DOHH2 (cell line): ENCODE measurements around the gene ARHGAP8.

Experiments used
- H3F3A ChIP-seq: fragments of 200-600 bp; sonication (generic), shearing (Covaris generic); 2 replicates; pipeline ENCODE4 v1.6.0; 2016; ENCODE audit warnings: antibody characterized with exemption, mild to moderate bottlenecking; ENCODE audit not compliant: control insufficient read depth, insufficient read depth
- H3K27ac ChIP-seq: fragments of 200-600 bp; sonication (generic); 2 replicates; pipeline ENCODE4 v1.5.1; 2014; ENCODE audit warnings: low read depth, mild to moderate bottlenecking, low read length, moderate library complexity
- H3K27me3 ChIP-seq: fragments of 200-600 bp; sonication (generic); 2 replicates; pipeline ENCODE4 v1.6.1; 2014; ENCODE audit warnings: mild to moderate bottlenecking, low read length, mixed read lengths; ENCODE audit not compliant: control insufficient read depth
- H3K36me3 ChIP-seq: fragments of 200-600 bp; sonication (generic); 2 replicates; pipeline ENCODE4 v1.6.1; 2014; ENCODE audit warnings: mild to moderate bottlenecking, low read length, moderate library complexity, mixed read lengths; ENCODE audit not compliant: control insufficient read depth
- H3K4me1 ChIP-seq: fragments of 200-600 bp; sonication (generic); 2 replicates; pipeline ENCODE4 v1.6.1; 2014; ENCODE audit warnings: mild to moderate bottlenecking, low read length, mixed read lengths; ENCODE audit not compliant: control insufficient read depth
- H3K4me2 ChIP-seq: fragments of 200-600 bp; sonication (generic); 2 replicates; pipeline ENCODE4 v1.6.0; 2014; ENCODE audit warnings: mild to moderate bottlenecking, low read length, moderate library complexity
- H3K4me3 ChIP-seq: fragments of 200-600 bp; sonication (generic); 2 replicates; pipeline ENCODE4 v1.5.1; 2014; ENCODE audit warnings: mild to moderate bottlenecking, low read length, mixed read lengths
- H3K79me2 ChIP-seq: fragments of 200-600 bp; sonication (generic); 2 replicates; pipeline ENCODE4 v1.6.1; 2014; ENCODE audit warnings: mild to moderate bottlenecking, low read length, mixed read lengths; ENCODE audit not compliant: control insufficient read depth
- H3K9me2 ChIP-seq: fragments of 200-600 bp; sonication (generic); replicated peaks from 2 replicates; pipeline ENCODE4 v1.6.1; 2014; ENCODE audit warnings: mild to moderate bottlenecking, low read length, mixed read lengths; ENCODE audit not compliant: control insufficient read depth
- H3K9me3 ChIP-seq: fragments of 200-600 bp; sonication (generic); 2 replicates; pipeline ENCODE4 v1.6.1; 2014; ENCODE audit warnings: antibody characterized with exemption, low read length, mixed read lengths; ENCODE audit not compliant: control insufficient read depth, insufficient read depth
- H4K20me1 ChIP-seq: fragments of 200-600 bp; sonication (generic); 2 replicates; pipeline ENCODE4 v1.6.0; 2014; ENCODE audit warnings: low read depth, mild to moderate bottlenecking, antibody characterized with exemption, low read length, moderate library complexity; ENCODE audit not compliant: control insufficient read depth, insufficient read depth
- CTCF ChIP-seq: fragments of 200-600 bp; sonication (generic); IDR thresholded peaks from one replicate; pipeline ENCODE4 v1.5.1; 2014; ENCODE audit warnings: antibody characterized with exemption, mild to moderate bottlenecking, low read depth, low read length; ENCODE audit not compliant: poor library complexity, severe bottlenecking
- EZH2phosphoT487 ChIP-seq: fragments of 200-600 bp; sonication (generic); IDR thresholded peaks from 2 replicates; pipeline ENCODE4 v1.6.1; 2017; ENCODE audit warnings: borderline replicate concordance, mild to moderate bottlenecking, antibody characterized with exemption, low read length, moderate library complexity, mixed read lengths

The ARHGAP8 gene

GRCh38 chr22:44888491-44889254, 136.3 kb downstream of the ARHGAP8 start:
- H3K27ac ChIP-seq, result no peak overlapping the region
- no peaks in the 10 kb centered on the region for H3K4me1 ChIP-seq
- H3K4me2 ChIP-seq, result no peak overlapping the region
- H3F3A ChIP-seq, result no peaks in the 10 kb centered on the region
- no peaks in the 10 kb centered on the region for H3K36me3 ChIP-seq
- no peaks in the 10 kb centered on the region for H4K20me1 ChIP-seq
- no peaks in the 10 kb centered on the region for H3K27me3 ChIP-seq
- TF ChIP-seq CTCF (no peak), EZH2phosphoT487 (no peak)
- no peaks in the 10 kb centered on the region for H3K9me2 ChIP-seq
- H3K9me3 ChIP-seq, result no peaks in the 10 kb centered on the region
- no peaks in the 10 kb centered on the region for H3K79me2 ChIP-seq
- no peak overlapping the region for H3K4me3 ChIP-seq

GRCh38 chr22:44889255-44889878, 137.0 kb downstream of the ARHGAP8 start:
- no peaks in the 10 kb centered on the region for H3K79me2 ChIP-seq
- H3K4me1 ChIP-seq, result no peaks in the 10 kb centered on the region
- H3K36me3 ChIP-seq, result no peaks in the 10 kb centered on the region
- no peaks in the 10 kb centered on the region for H3K9me3 ChIP-seq
- H3K9me2 ChIP-seq, result no peaks in the 10 kb centered on the region
- no peak overlapping the region for H3K4me3 ChIP-seq
- H3K27ac ChIP-seq, result no peak overlapping the region
- H3F3A ChIP-seq, result no peaks in the 10 kb centered on the region
- H4K20me1 ChIP-seq, result no peaks in the 10 kb centered on the region
- no peaks in the 10 kb centered on the region for H3K27me3 ChIP-seq
- TF ChIP-seq EZH2phosphoT487 (no peak), CTCF (no peak)
- no peak overlapping the region for H3K4me2 ChIP-seq

GRCh38 chr22:44890416-44891292, 138.3 kb downstream of the ARHGAP8 start:
- TF ChIP-seq EZH2phosphoT487, result no peak
- no peak for TF ChIP-seq CTCF
- H3K36me3 ChIP-seq, result no peaks in the 10 kb centered on the region
- no peaks in the 10 kb centered on the region for H3K9me3 ChIP-seq

More at GRCh38 chr22:44890416-44891292, 138.3 kb downstream of the ARHGAP8 start:
- Histone ChIP-seq H3K4me2 (no peak overlapping the region), H3K27ac (no peak overlapping the region), H3K27me3 (no peaks in the 10 kb centered on the region), H3K4me1 (no peaks in the 10 kb centered on the region), H3K9me2 (no peaks in the 10 kb centered on the region), H3F3A (no peaks in the 10 kb centered on the region), H3K4me3 (no peak overlapping the region), H4K20me1 (no peaks in the 10 kb centered on the region), H3K79me2 (no peaks in the 10 kb centered on the region)
